ENCODE data around the gene SORCS1.

SORCS1 gene

DNA sequence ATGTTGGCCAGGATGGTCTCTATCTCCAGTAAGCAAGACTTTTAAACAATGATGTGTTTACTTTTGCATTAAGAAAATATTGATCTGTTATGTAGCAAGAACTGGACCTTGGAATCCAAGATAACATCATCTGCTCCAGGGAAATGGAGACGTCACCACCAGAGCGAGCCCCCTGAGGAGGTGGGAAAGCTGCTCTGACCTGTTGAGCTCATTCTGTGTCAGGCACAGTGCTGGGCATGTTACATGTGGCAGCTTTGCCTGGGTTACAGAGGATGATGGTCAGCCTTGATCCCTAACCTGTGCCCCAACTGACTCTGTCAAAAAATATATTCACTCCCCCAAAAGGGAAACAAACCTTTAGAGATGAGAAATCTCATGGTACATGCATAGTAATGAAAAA lies 436.3 kb downstream of the SORCS1 start:
- DNase-seq (ENCODE audit: low spot score in 2 of 2): no peak
- H3K4me3 ChIP-seq: no peak overlapping the region
- H3K4me1 ChIP-seq: no peaks in the 10 kb centered on the region
- no peaks in the 10 kb centered on the region for H3K36me3 ChIP-seq (replicated peaks)
- no peaks in the 10 kb centered on the region for H3K9me3 ChIP-seq
- in situ Hi-C loops (cut with MboI; ENCODE audit: low sequenced_read_pairs): no loop called here
- H3K27me3 ChIP-seq (ENCODE audit: low read depth): no peaks in the 10 kb centered on the region

DNA sequence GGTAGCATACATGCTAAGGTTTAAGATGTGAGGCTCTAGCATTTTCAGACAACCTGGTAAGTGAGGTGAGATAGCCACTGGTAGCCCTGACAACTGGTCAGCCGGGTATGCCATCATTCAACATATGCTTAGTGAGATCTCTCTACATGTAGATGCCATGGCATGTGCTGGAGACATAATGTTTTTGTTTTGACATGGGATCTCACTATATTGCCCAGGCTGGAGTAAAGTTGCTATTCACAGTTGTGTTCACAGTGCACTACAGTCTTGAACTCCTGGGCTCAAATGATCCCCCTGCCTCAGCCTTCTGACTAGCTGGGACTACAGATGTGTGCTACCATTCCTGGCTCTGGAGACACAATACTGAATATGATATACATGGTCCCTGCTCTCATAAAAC lies 437.3 kb downstream of the SORCS1 start:
- Histone ChIP-seq H3K9me3 (no peaks in the 10 kb centered on the region), H3K36me3 (replicated peaks) (no peaks in the 10 kb centered on the region), H3K4me1 (no peaks in the 10 kb centered on the region), H3K4me3 (no peak overlapping the region), H3K27me3 (ENCODE audit: low read depth) (no peaks in the 10 kb centered on the region)
- in situ Hi-C loops (cut with MboI; ENCODE audit: low sequenced_read_pairs): no loop called here
- DNase-seq (ENCODE audit: low spot score in 2 of 2): no peak

DNA sequence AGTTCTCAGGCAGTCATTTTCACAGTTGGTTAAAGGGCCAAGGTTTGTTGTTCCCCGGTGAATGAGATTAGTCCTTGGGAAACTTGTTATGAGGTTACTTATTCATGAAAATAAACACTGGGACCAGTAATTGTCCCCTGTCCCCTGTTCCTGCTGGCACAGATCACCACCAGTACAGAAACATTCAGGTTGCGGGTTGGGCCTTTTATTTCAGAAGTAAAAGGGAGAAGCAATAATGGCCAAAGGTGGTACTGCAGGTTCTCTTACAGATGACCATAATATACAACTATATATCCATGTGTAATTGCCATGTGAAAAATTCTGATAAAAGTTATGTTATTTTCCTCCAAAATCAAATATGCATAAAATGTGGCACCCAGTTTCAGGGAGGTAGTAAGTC lies 442.0 kb downstream of the SORCS1 start:
- DNase-seq (ENCODE audit: low spot score in 2 of 2): no peak

DNA sequence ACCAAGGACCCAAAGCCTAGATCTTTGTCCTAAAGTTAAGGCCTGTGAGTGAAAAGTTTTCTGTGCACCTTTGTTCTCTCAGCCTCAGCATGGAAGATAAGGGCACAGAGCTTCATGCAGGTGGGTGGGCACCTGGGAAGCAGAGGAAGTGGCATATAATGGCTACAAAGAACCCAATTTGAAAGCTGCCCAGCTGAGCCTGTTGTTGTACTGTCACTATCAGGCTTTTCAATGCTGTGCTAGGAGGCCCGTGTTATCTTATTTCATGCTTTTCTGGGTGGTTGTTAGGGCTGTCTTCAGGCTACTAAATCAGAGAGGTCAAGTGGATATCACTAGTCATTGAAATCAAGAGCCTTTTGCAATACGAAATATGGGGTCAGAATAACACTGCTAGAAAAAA lies 443.8 kb downstream of the SORCS1 start:
- H3K4me3 ChIP-seq: no peak overlapping the region
- H3K9me3 ChIP-seq: no peaks in the 10 kb centered on the region
- in situ Hi-C loops (cut with MboI; ENCODE audit: low sequenced_read_pairs): no loop called here
- no peak for DNase-seq (ENCODE audit: low spot score in 2 of 2)
- H3K36me3 ChIP-seq (replicated peaks): no peaks in the 10 kb centered on the region
- no peaks in the 10 kb centered on the region for H3K4me1 ChIP-seq
- H3K27me3 ChIP-seq (ENCODE audit: low read depth): no peaks in the 10 kb centered on the region

More for the DNA sequence above, 442.0 kb downstream of the SORCS1 start:
- in situ Hi-C loops (cut with MboI; ENCODE audit: low sequenced_read_pairs): no loop called here
- no peaks in the 10 kb centered on the region for H3K27me3 ChIP-seq (ENCODE audit: low read depth)
- H3K4me1 ChIP-seq: no peaks in the 10 kb centered on the region
- no peaks in the 10 kb centered on the region for H3K9me3 ChIP-seq
- H3K36me3 ChIP-seq (replicated peaks): no peaks in the 10 kb centered on the region
- H3K4me3 ChIP-seq: no peak overlapping the region

DNA sequence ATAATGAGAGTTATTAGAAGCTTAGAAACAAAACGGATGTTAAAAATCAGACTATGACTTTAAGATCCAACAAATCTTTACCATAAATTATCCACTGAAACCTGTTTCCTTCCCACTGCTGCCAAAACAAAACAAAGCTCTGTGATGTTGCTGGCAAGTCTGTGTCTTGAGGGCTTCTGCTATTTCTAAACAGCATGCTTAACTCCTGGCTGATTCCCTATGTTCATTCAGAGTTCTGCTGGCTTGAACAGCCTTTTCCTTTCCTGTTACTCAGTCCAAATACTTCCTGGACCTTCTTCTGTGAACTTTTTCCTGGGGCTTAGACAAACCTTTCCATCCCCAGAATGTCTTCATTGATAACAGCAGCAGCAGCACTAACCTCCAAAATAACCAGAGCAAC lies 448.1 kb downstream of the SORCS1 start:
- Histone ChIP-seq H3K36me3 (replicated peaks) (no peaks in the 10 kb centered on the region), H3K9me3 (no peaks in the 10 kb centered on the region), H3K4me1 (no peaks in the 10 kb centered on the region), H3K27me3 (ENCODE audit: low read depth) (no peaks in the 10 kb centered on the region), H3K4me3 (no peak overlapping the region)
- no peak for DNase-seq (ENCODE audit: low spot score in 2 of 2)
- in situ Hi-C loops (cut with MboI; ENCODE audit: low sequenced_read_pairs): no loop called here

DNA sequence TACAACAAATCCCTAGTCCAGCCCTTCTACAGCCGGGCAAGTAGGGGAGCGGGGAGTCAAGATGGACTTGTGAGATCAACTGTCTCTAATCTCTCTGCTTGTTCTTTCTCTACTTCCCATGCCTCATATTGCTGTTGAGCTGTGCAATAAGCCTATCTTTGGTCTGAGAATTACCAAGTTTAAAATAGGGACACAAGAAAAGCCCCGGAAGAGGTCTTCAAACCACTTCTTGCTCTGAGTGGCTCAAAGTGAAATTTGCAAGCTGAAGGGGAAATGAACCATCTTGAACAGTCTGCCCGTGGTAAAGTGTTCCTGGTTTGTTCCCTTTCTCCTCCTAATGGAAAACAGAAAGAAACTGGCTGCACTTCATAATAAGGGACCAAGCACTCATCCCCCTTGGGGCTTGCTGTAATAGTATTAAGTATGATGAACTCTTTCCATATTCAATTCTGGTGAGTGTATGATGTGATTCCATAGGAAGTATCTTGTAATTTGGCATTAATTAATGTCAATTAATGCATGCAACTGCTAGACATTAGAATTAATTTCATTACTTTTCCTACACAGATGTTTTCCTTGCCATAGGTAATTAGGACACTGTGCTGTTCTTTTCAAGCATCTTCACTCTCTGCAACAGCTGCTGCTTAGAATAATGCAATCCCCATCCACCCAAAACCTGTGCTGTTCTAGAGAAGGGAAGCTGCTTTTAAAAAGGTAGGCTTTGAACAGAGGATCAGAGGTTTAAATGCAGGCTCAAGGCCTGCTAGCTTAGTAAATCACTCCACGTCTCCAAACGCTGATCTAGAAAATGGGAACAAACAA lies 449.6 kb downstream of the SORCS1 start:
- in situ Hi-C loops (cut with MboI; ENCODE audit: low sequenced_read_pairs): no loop called here
- no peaks in the 10 kb centered on the region for H3K9me3 ChIP-seq
- H3K4me1 ChIP-seq: no peaks in the 10 kb centered on the region
- no peaks in the 10 kb centered on the region for H3K36me3 ChIP-seq (replicated peaks)
- no peak overlapping the region for H3K4me3 ChIP-seq
- DNase-seq (ENCODE audit: low spot score in 2 of 2): no peak
- no peaks in the 10 kb centered on the region for H3K27me3 ChIP-seq (ENCODE audit: low read depth)

DNA sequence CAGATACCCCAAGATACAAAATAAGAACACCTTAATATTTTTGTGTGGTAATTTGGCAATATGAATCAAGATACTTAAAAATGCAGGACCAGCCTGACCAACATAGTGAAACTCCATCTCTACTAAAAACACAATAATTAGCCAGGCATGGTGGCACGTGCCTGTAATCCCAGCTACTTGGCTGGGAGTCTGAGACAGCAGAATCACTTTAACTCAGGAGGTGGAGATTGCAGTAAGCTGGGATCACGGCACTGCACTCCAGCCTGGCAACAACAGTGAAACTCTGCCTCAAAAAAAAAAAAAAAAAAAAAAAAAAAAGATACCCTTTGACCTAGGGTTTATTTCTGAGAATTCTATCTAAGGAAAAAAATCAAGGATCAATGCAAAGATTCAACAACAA lies 450.7 kb downstream of the SORCS1 start:
- Histone ChIP-seq H3K4me1 (no peaks in the 10 kb centered on the region), H3K4me3 (no peak overlapping the region), H3K9me3 (no peaks in the 10 kb centered on the region), H3K27me3 (ENCODE audit: low read depth) (no peaks in the 10 kb centered on the region), H3K36me3 (replicated peaks) (no peaks in the 10 kb centered on the region)
- in situ Hi-C loops (cut with MboI; ENCODE audit: low sequenced_read_pairs): no loop called here
- DNase-seq (ENCODE audit: low spot score in 2 of 2): no peak

DNA sequence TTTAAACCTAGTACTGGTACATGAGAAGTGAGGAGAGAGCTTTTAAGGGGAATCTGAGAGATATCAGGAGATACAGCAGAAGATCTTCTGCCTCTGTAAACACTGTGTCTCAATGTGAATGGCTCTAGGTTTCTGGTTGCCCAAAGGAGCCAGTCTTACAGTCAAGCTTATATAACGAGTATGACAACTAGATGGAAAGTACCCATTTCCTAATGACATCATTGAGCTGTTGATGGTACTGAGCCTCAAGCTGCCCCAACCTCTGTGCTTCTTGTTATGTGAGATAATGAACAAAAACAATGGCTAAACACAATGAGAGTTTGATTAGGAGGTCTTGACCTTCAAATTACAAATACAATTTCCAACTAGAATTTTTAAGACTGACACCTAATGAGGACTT lies 451.5 kb downstream of the SORCS1 start:
- H3K4me3 ChIP-seq: no peak overlapping the region
- no peaks in the 10 kb centered on the region for H3K36me3 ChIP-seq (replicated peaks)
- no peak for DNase-seq (ENCODE audit: low spot score in 2 of 2)
- no peaks in the 10 kb centered on the region for H3K4me1 ChIP-seq
- no peaks in the 10 kb centered on the region for H3K27me3 ChIP-seq (ENCODE audit: low read depth)
- no peaks in the 10 kb centered on the region for H3K9me3 ChIP-seq
- in situ Hi-C loops (cut with MboI; ENCODE audit: low sequenced_read_pairs): no loop called here

DNA sequence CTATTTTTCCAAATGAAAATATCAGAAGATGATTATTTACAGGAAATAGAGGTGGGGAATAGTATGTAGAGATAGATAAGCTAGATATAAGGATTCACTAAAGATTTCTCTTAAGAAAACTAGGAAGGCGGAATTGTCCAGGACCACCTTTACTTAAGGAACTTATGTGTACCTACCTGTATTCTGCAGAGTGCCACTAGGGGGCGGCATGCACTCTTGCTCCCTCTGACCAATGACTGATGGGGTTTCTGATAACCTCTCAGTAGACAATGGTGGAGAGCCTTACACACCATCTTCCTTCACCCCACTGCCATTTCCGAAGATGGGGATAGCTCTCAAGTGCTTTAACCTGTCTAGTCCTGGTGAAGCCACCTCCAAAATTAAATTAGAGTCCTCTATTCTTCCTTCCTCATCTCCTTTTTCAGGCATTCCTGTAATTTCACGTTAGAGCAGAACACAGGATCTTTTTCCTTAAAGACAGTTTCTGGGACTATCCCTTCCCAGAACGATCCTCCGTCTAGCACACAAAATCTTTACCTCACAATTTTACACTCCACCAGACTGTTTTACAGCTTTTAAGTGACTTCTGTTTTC lies 453.1 kb downstream of the SORCS1 start:
- Histone ChIP-seq H3K9me3 (no peaks in the 10 kb centered on the region), H3K4me1 (no peaks in the 10 kb centered on the region), H3K4me3 (no peak overlapping the region), H3K36me3 (replicated peaks) (no peaks in the 10 kb centered on the region), H3K27me3 (ENCODE audit: low read depth) (no peaks in the 10 kb centered on the region)
- peak; percentile 42 to 77 for DNase-seq (ENCODE audit: low spot score in 2 of 2)
- in situ Hi-C loops (cut with MboI; ENCODE audit: low sequenced_read_pairs): no loop called here

DNA sequence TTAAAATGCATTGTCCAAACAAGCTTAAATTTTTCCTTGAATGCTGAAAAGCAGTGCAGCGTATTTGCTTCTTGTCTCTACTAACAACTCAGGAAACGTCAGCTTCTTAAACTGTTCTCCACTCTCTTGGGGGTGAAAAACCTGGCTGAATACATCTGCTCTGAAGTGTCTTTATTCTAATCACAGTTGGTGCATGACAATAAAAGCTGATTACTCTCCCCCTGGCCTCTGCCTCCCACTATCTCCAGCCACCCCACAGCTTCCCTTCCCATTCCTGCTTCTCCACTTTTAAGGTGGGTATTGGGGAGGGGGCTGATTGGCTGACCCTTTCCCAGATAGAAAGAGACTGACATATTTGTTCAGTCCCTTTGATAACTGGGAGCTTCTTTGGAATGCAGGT lies 456.0 kb downstream of the SORCS1 start:
- H3K4me3 ChIP-seq: no peak overlapping the region
- in situ Hi-C loops (cut with MboI; ENCODE audit: low sequenced_read_pairs): no loop called here
- no peaks in the 10 kb centered on the region for H3K36me3 ChIP-seq (replicated peaks)
- no peaks in the 10 kb centered on the region for H3K9me3 ChIP-seq
- no peaks in the 10 kb centered on the region for H3K4me1 ChIP-seq
- DNase-seq (ENCODE audit: low spot score in 2 of 2): no peak
- no peaks in the 10 kb centered on the region for H3K27me3 ChIP-seq (ENCODE audit: low read depth)

DNA sequence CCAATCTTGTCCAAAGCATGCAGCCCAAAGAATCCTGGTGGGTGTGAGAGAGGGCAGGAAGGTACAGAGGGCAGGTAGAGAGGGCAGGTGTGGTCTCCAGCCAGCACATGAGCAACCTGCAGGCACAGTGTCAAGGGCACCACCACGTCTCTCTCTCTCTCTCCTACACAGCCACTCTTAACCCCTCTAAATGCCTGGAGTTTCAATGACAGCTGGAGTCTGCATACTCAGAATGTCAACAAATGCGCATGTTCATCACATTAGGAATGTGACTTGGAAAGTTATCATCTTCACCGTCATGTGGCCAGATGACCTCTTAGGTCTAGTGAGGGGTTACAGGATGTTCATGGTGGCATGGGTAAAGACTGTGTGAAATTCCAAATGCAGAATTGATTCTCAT lies 456.8 kb downstream of the SORCS1 start:
- no peak for DNase-seq (ENCODE audit: low spot score in 2 of 2)
- Histone ChIP-seq H3K4me1 (no peaks in the 10 kb centered on the region), H3K9me3 (no peaks in the 10 kb centered on the region), H3K27me3 (ENCODE audit: low read depth) (no peaks in the 10 kb centered on the region), H3K36me3 (replicated peaks) (no peaks in the 10 kb centered on the region), H3K4me3 (no peak overlapping the region)
- in situ Hi-C loops (cut with MboI; ENCODE audit: low sequenced_read_pairs): no loop called here

DNA sequence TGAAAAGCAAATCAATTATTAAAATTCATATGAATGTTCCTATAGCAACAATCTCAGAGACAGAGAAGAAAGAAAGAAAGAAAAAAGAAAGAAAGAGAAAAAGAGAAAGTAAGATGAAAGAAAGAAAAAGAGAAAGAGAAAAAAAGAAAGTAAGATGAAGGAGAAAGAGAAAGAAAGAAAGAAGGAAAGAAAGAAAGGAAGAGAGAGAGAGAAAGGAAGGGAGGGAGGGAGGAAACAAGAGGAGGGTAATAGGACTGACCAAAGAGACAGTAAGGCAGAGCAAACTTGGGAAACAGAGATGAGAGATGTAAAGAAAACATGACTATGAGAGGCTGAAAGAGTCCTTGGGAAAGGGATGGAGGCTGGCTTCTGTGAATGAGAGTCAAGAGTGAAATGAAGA lies 458.4 kb downstream of the SORCS1 start:
- in situ Hi-C loops (cut with MboI; ENCODE audit: low sequenced_read_pairs): no loop called here

DNA sequence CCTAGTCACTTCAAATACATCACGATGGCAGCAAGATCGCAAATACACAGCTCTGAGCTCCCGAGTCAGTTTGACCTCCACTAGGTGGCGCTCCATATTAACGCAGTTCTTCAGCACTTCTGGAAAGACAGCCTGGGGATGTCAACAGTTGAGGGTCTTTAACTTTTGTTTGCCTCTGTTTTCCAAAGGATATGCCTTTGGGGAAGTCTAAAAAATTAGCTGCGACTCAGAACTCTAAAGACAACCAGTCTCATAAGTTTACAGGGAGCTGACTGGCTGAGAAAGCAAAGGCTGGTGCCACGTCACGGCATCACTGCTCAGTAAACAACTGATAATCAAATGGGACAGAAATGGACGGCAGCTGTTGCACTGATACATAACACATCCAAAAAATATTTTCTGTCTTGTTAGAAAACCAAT lies 458.8 kb downstream of the SORCS1 start:
- peak; percentile 38 to 76 for DNase-seq (ENCODE audit: low spot score in 2 of 2)
- Histone ChIP-seq H3K27me3 (ENCODE audit: low read depth) (no peaks in the 10 kb centered on the region), H3K36me3 (replicated peaks) (no peaks in the 10 kb centered on the region), H3K4me1 (no peaks in the 10 kb centered on the region), H3K4me3 (no peak overlapping the region), H3K9me3 (no peaks in the 10 kb centered on the region)
- in situ Hi-C loops (cut with MboI; ENCODE audit: low sequenced_read_pairs): no loop called here

More for the DNA sequence above, 458.4 kb downstream of the SORCS1 start:
- Histone ChIP-seq H3K4me3 (no peak overlapping the region), H3K9me3 (no peaks in the 10 kb centered on the region), H3K27me3 (ENCODE audit: low read depth) (no peaks in the 10 kb centered on the region), H3K36me3 (replicated peaks) (no peaks in the 10 kb centered on the region), H3K4me1 (no peaks in the 10 kb centered on the region)
- DNase-seq (ENCODE audit: low spot score in 2 of 2): no peak

DNA sequence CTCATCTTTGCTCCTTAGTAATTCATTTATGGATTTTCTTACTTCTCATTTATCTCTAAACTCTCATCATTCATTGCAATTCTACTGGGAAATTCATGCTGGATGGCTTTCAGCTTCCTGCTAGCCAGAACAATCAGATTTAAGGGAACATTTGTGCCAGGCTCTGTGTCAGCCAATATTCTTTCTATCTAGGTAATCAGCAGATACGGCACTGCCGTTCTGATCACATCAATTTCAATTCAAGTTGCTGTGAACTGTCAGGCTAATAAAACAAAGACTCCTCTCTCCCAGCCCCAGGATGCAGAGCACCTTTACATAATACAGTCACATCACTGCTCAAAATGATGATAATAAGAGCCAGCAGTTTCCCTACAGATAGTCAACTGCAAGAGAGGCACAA lies 468.3 kb downstream of the SORCS1 start:
- H3K4me3 ChIP-seq: no peak overlapping the region
- no peak for DNase-seq (ENCODE audit: low spot score in 2 of 2)
- in situ Hi-C loops (cut with MboI; ENCODE audit: low sequenced_read_pairs): no loop called here
- H3K4me1 ChIP-seq: no peaks in the 10 kb centered on the region
- H3K9me3 ChIP-seq: no peaks in the 10 kb centered on the region
- H3K27me3 ChIP-seq (ENCODE audit: low read depth): no peaks in the 10 kb centered on the region
- H3K36me3 ChIP-seq (replicated peaks): no peaks in the 10 kb centered on the region
